Measurements from ENCODE around the gene TTLL9. TPM values are rescaled to one million over a fixed set of nuclear protein-coding genes. Genes with fewer than 3 reads are reported as not detected.

The TTLL9 gene
- total and polyA plus RNA-seq, 4 donors, result 0.06 to 0.08 TPM; not detected in 2

- H3K4me1 ChIP-seq (ENCODE audit: control insufficient read depth in 4 of 4, insufficient read depth in 4 of 4, low read length in 3 of 4), result no peaks in the 10 kb centered on the region
- no peak overlapping the region for H3K27ac ChIP-seq (ENCODE audit: low read depth in 1 of 2, low read length in 2 of 2)
- no peak overlapping the region for H3K4me3 ChIP-seq (ENCODE audit: low read depth in 1 of 3, low read length in 3 of 3)
- 68% methylated on average over 8 of the region's 8 CpGs for WGBS
- TF ChIP-seq RXRA (IDR thresholded peaks at IDR 0.05) (no peak), EGR1 (IDR thresholded peaks at IDR 0.05; ENCODE audit: low read depth in 2 of 2) (no peak), NR2F2 (IDR thresholded peaks at IDR 0.05) (no peak), HNF4A (conservative IDR thresholded peaks at IDR 0.05) (no peak), SP1 (IDR thresholded peaks at IDR 0.05) (no peak), RAD21 (IDR thresholded peaks at IDR 0.05) (no peak), TAF1 (conservative IDR thresholded peaks at IDR 0.05) (no peak), MAX (IDR thresholded peaks at IDR 0.05) (no peak), ZBTB33 (IDR thresholded peaks at IDR 0.05) (no peak), ATF3 (IDR thresholded peaks at IDR 0.05) (no peak), YY1 (IDR thresholded peaks at IDR 0.05) (no peak), REST (IDR thresholded peaks at IDR 0.05) (no peak), CTCF (IDR thresholded peaks at IDR 0.05; ENCODE audit: low read depth, low read length, missing input control) (no peak)
- no peak overlapping the region for H3K9ac ChIP-seq (ENCODE audit: low read depth in 1 of 2, low read length in 2 of 2)
- no peak for DNase-seq (ENCODE audit: low spot score)
- H3K36me3 ChIP-seq (ENCODE audit: control insufficient read depth in 4 of 4, insufficient read depth in 3 of 4, low read depth in 1 of 4, low read length in 3 of 4), result no peaks in the 10 kb centered on the region
- no peaks in the 10 kb centered on the region for H3K9me3 ChIP-seq (ENCODE audit: control insufficient read depth in 4 of 4, low read length in 3 of 4)
- no peaks in the 10 kb centered on the region for H3K27me3 ChIP-seq (ENCODE audit: control insufficient read depth in 4 of 4, insufficient read depth in 4 of 4, low read length in 3 of 4)
Observed at GRCh38 chr20:31934968-31935764, 64.7 kb downstream of the TTLL9 start.

- DNase-seq (ENCODE audit: low spot score), result no peak
Observed at GRCh38 chr20:31936420-31936819, 66.0 kb downstream of the TTLL9 start.

More at GRCh38 chr20:31936420-31936819, 66.0 kb downstream of the TTLL9 start:
- H3K27me3 ChIP-seq (ENCODE audit: control insufficient read depth in 4 of 4, insufficient read depth in 4 of 4, low read length in 3 of 4), result no peaks in the 10 kb centered on the region
- no peaks in the 10 kb centered on the region for H3K9me3 ChIP-seq (ENCODE audit: control insufficient read depth in 4 of 4, low read length in 3 of 4)
- H3K4me1 ChIP-seq (ENCODE audit: control insufficient read depth in 4 of 4, insufficient read depth in 4 of 4, low read length in 3 of 4), result no peaks in the 10 kb centered on the region
- TF ChIP-seq RXRA (IDR thresholded peaks at IDR 0.05) (no peak), YY1 (IDR thresholded peaks at IDR 0.05) (no peak), RAD21 (IDR thresholded peaks at IDR 0.05) (no peak), MAX (IDR thresholded peaks at IDR 0.05) (no peak)
- no peak overlapping the region for H3K9ac ChIP-seq (ENCODE audit: low read depth in 1 of 2, low read length in 2 of 2)
- H3K4me3 ChIP-seq (ENCODE audit: low read depth in 1 of 3, low read length in 3 of 3), result no peak overlapping the region
- no peaks in the 10 kb centered on the region for H3K36me3 ChIP-seq (ENCODE audit: control insufficient read depth in 4 of 4, insufficient read depth in 3 of 4, low read depth in 1 of 4, low read length in 3 of 4)
- 81% methylated on average over 4 of the region's 4 CpGs for WGBS
- no peak overlapping the region for H3K27ac ChIP-seq (ENCODE audit: low read depth in 1 of 2, low read length in 2 of 2)
